Mesothelial cell of epicardium (in vitro differentiated cells): ENCODE measurements around the gene PLEKHH1. TPM values are rescaled to one million over a fixed set of nuclear protein-coding genes. Genes with fewer than 3 reads are reported as not detected.

ENCODE experiments used
- DNase-seq, 2 experiments: peaks; one replicate each; pipeline ENCODE4 v3.0.0; 2021; ENCODE audit warnings: low spot score in 2 of 2; ENCODE audit not compliant: unreplicated experiment in 2 of 2
- H3K27ac Mint-ChIP-seq: 2 replicates; pipeline ENCODE4 v1.8.0; 2021; ENCODE audit warnings: mixed read lengths
- H3K27me3 Mint-ChIP-seq: 2 replicates; pipeline ENCODE4 v1.8.0; 2021; ENCODE audit warnings: low read depth, mixed read lengths
- H3K36me3 Mint-ChIP-seq: 2 replicates; pipeline ENCODE4 v1.8.0; 2021; ENCODE audit warnings: mixed read lengths
- H3K4me1 Mint-ChIP-seq: 2 replicates; pipeline ENCODE4 v1.8.0; 2021; ENCODE audit warnings: mixed read lengths
- H3K4me3 Mint-ChIP-seq: 2 replicates; pipeline ENCODE4 v1.8.0; 2021; ENCODE audit warnings: mild to moderate bottlenecking, moderate library complexity, mixed read lengths
- H3K9me3 Mint-ChIP-seq: 2 replicates; pipeline ENCODE4 v1.8.0; 2021; ENCODE audit warnings: mixed read lengths
- total RNA-seq: library from RNA; stranded (reverse); gene quantifications from 3 replicates; pipeline ENCODE4 v1.2.1, GENCODE V29; 2021
- TF ChIP-seq, protein P1 (sequence below): fragments of 200-600 bp; sonication (generic); IDR thresholded peaks from one replicate; pipeline ENCODE4 v1.5.0; 2021; ENCODE audit warnings: antibody characterized with exemption; ENCODE audit not compliant: unreplicated experiment

The PLEKHH1 gene
- total RNA-seq, 1 donor from 2014 or later, result 21.4 TPM

DNA sequence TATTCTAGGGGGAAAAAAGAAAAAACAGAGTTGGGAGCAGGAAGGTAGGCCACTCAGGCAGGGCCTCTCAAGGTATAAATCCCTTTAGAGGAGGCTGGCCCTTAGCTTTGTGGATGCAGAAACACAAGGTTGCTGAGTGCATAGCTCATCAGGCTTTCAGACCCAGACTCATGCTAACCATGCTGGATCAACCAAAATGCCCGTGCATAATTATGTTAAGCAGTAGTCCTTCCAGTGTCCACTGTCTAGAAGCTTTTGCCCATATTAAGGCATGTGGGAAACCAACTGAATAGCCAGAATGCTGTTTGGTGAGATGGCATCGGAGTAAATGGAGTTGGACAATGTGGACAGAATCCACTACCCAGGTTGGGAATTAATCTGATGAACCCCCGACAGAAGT, 105.6 kb downstream of the PLEKHH1 start:
- H3K27me3 Mint-ChIP-seq, result no peaks in the 10 kb centered on the region
- no peak overlapping the region for H3K27ac Mint-ChIP-seq
- TF ChIP-seq, protein P1, sequence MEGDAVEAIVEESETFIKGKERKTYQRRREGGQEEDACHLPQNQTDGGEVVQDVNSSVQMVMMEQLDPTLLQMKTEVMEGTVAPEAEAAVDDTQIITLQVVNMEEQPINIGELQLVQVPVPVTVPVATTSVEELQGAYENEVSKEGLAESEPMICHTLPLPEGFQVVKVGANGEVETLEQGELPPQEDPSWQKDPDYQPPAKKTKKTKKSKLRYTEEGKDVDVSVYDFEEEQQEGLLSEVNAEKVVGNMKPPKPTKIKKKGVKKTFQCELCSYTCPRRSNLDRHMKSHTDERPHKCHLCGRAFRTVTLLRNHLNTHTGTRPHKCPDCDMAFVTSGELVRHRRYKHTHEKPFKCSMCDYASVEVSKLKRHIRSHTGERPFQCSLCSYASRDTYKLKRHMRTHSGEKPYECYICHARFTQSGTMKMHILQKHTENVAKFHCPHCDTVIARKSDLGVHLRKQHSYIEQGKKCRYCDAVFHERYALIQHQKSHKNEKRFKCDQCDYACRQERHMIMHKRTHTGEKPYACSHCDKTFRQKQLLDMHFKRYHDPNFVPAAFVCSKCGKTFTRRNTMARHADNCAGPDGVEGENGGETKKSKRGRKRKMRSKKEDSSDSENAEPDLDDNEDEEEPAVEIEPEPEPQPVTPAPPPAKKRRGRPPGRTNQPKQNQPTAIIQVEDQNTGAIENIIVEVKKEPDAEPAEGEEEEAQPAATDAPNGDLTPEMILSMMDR, result no peak
- no peaks in the 10 kb centered on the region for H3K9me3 Mint-ChIP-seq
- DNase-seq, result no peak
- no peaks in the 10 kb centered on the region for H3K36me3 Mint-ChIP-seq
- H3K4me3 Mint-ChIP-seq, result no peak overlapping the region
- no peaks in the 10 kb centered on the region for H3K4me1 Mint-ChIP-seq

Other genes starting within 250 kb of the PLEKHH1 start
- 41.7 to 45.2 TPM (median 41.9 TPM) in 3 replicates for gene ATP6V1D, start 173.5 kb upstream of the PLEKHH1 start, total RNA-seq
- 52.6 to 55.4 TPM (median 54.7 TPM) in 3 replicates for gene EIF2S1, start 173.0 kb upstream of the PLEKHH1 start, total RNA-seq
- gene PLEK2, start 121.1 kb upstream of the PLEKHH1 start, total RNA-seq, result 0.95 TPM in 1 of 3 replicates, not detected in the others
- gene TMEM229B, start 44.6 kb upstream of the PLEKHH1 start, total RNA-seq, result 0.41 to 0.83 TPM (median 0.66 TPM) in 3 replicates
- gene PIGH, start 67.0 kb downstream of the PLEKHH1 start, total RNA-seq, result 11.4 to 13.4 TPM (median 11.9 TPM) in 3 replicates
- 2.5 to 4.5 TPM (median 2.9 TPM) in 3 replicates for gene ARG2, start 86.6 kb downstream of the PLEKHH1 start, total RNA-seq
- gene VTI1B, start 141.3 kb downstream of the PLEKHH1 start, total RNA-seq, result 75.7 to 95.0 TPM (median 88.9 TPM) in 3 replicates
- gene RDH11, start 162.5 kb downstream of the PLEKHH1 start, total RNA-seq, result 55.3 to 56.1 TPM (median 55.6 TPM) in 3 replicates
- not detected in 3 replicates for gene RDH12, start 168.6 kb downstream of the PLEKHH1 start, total RNA-seq